GM12878 (cell line): ENCODE results near the gene MBD3. TPM values are rescaled to one million over a fixed set of nuclear protein-coding genes. Genes with fewer than 3 reads are reported as not detected.

Source experiments
- ATAC-seq: fragments of 200-7000 bp; cut with Tn5 transposase; 3 replicates; pipeline ENCODE4 v1.9.1; 2020; ENCODE audit warnings: mild to moderate bottlenecking, moderate library complexity
- BruUV-seq: library from RNA; stranded (reverse); fragments of 400-500 nt; replicated peaks from 2 replicates; lab custom pipeline; 2021; lab: Mats Ljungman, UMichigan
- CTCF ChIA-PET: fragments of 300-600 bp; sonication (Branson Sonifier 250); formaldehyde crosslinking; extraction: SDS; loops from one replicate; lab custom pipeline; 2021; ENCODE audit warnings: inconsistent platforms; lab: Yijun Ruan, JAX
- POLR2A ChIA-PET: fragments of 350-600 bp; formaldehyde crosslinking; extraction: SDS; loops from one replicate; lab custom pipeline; 2021; ENCODE audit warnings: inconsistent platforms; lab: Charles Lee
- RAD21 ChIA-PET: fragments of 300-600 bp; sonication (Branson Sonifier 250); formaldehyde crosslinking; loops from one replicate; lab custom pipeline; 2023; ENCODE audit warnings: antibody characterized with exemption; ENCODE audit not compliant: unreplicated experiment; lab: Charles Lee
- SMC1A ChIA-PET: fragments of 300-600 bp; sonication (Branson Sonifier 250); formaldehyde crosslinking; loops from one replicate; lab custom pipeline; 2023; ENCODE audit not compliant: unreplicated experiment, uncharacterized antibody; lab: Charles Lee
- DNase-seq: peaks from one replicate; pipeline ENCODE4 v3.0.0-alpha.2; 2011; ENCODE audit warnings: low read depth, low spot score
- FAIRE-seq: peaks from 3 replicates; lab custom pipeline; 2011; peaks lifted over from hg19 to GRCh38; lab: Jason Lieb, UNC
- H2AFZ ChIP-seq: 2 replicates; pipeline ENCODE4 v1.6.0; 2011; ENCODE audit warnings: low read depth, low read length, control low read depth; ENCODE audit not compliant: control insufficient read depth
- H3K27ac ChIP-seq: 2 replicates; pipeline ENCODE4 v1.5.1; 2011; ENCODE audit warnings: control low read depth; ENCODE audit not compliant: control insufficient read depth, insufficient read depth
- H3K27me3 ChIP-seq, 2 experiments: replicated peaks in 1 of 2; 2 replicates each; pipeline versions ENCODE4 v1.6.0 to v1.6.1; 2011; ENCODE audit warnings: low read length in 1 of 2; ENCODE audit not compliant: control insufficient read depth in 2 of 2, insufficient read depth in 2 of 2
- H3K36me3 ChIP-seq, 2 experiments: 2 replicates each; pipeline ENCODE4 v1.5.1; 2011; ENCODE audit warnings: low read length in 1 of 2; ENCODE audit not compliant: control insufficient read depth in 2 of 2, insufficient read depth in 2 of 2
- H3K4me1 ChIP-seq: 2 replicates; pipeline ENCODE4 v1.6.1; 2011; ENCODE audit warnings: mild to moderate bottlenecking, low read length, moderate library complexity, mixed read lengths; ENCODE audit not compliant: control insufficient read depth, insufficient read depth
- H3K4me2 ChIP-seq: 2 replicates; pipeline ENCODE4 v1.6.0; 2011; ENCODE audit warnings: control low read depth; ENCODE audit not compliant: control insufficient read depth, insufficient read depth
- H3K4me3 ChIP-seq: fragments of 200-600 bp; sonication (generic); 2 replicates; pipeline ENCODE4 v1.5.1; 2016
- H3K79me2 ChIP-seq: 2 replicates; pipeline ENCODE4 v1.6.0; 2011; ENCODE audit warnings: low read length; ENCODE audit not compliant: control insufficient read depth, insufficient read depth
- H3K9ac ChIP-seq: 2 replicates; pipeline ENCODE4 v1.8.0; 2011; ENCODE audit warnings: low read length, control low read depth, mixed read lengths; ENCODE audit not compliant: control insufficient read depth, insufficient read depth
- H3K9me3 ChIP-seq: replicated peaks from 3 replicates; pipeline ENCODE4 v1.5.1; 2011; ENCODE audit warnings: mild to moderate bottlenecking, low read length; ENCODE audit not compliant: control insufficient read depth, insufficient read depth
- H4K20me1 ChIP-seq: 2 replicates; pipeline ENCODE4 v1.6.0; 2011; ENCODE audit not compliant: control insufficient read depth, insufficient read depth
- CBX5 ChIP-seq: sonication (generic); IDR thresholded peaks from 2 replicates; pipeline ENCODE4 v1.6.1; 2016; ENCODE audit warnings: low read depth, moderate library complexity, mild to moderate bottlenecking, inconsistent platforms
- CREB1 ChIP-seq: IDR thresholded peaks from 2 replicates; pipeline ENCODE4 v1.6.1; 2012; ENCODE audit warnings: low read depth, mild to moderate bottlenecking, inconsistent platforms
- E2F4 ChIP-seq: IDR thresholded peaks from 2 replicates; pipeline ENCODE4 v1.6.1; 2012; ENCODE audit warnings: low read depth, low read length, improper control_type of control experiment
- EGR1 ChIP-seq, 2 experiments: IDR thresholded peaks; 1 replicate in 1 of 2; 2 replicates in 1 of 2; pipeline ENCODE4 v1.6.1; 2011 to 2012; ENCODE audit warnings: low read depth in 2 of 2, low read length in 2 of 2, borderline replicate concordance in 1 of 2, mild to moderate bottlenecking in 1 of 2, moderate library complexity in 1 of 2
- HDGF ChIP-seq: fragments of 450-650 bp; IDR thresholded peaks from 2 replicates; pipeline ENCODE4 v1.6.1; 2016; ENCODE audit warnings: antibody characterized with exemption
- IKZF1 ChIP-seq: fragments of 450-650 bp; conservative IDR thresholded peaks from 2 replicates; pipeline ENCODE4 v1.6.1; 2017; ENCODE audit warnings: antibody characterized with exemption, mild to moderate bottlenecking
- MTA3 ChIP-seq: IDR thresholded peaks from 2 replicates; pipeline ENCODE4 v1.6.1; 2012; ENCODE audit warnings: low read length, inconsistent platforms, borderline replicate concordance
- POLR2A ChIP-seq: IDR thresholded peaks from 2 replicates; pipeline ENCODE4 v1.6.1; 2011; ENCODE audit warnings: low read depth, mild to moderate bottlenecking, low read length
- WGBS: methylation state at CpG from one replicate; pipeline ENCODE4 v1.1.6; 2016; ENCODE audit warnings: low lambda C conversion rate; ENCODE audit not compliant: insufficient replicate concordance, insufficient coverage; ENCODE audit errors: missing lambda C conversion rate; 5-methylcytosine and 5-hydroxymethylcytosine counted together
- in situ Hi-C: fragments of 300-500 bp; cut with MboI; formaldehyde crosslinking; loops from 9 replicates; pipeline ENCODE4 v1.14.3; 2018; ENCODE audit warnings: mixed read lengths
- intact Hi-C: fragments of 100-400 bp; cut with micrococcal nuclease; formaldehyde crosslinking; loops from one replicate; pipeline ENCODE4 v1.14.2; 2022; ENCODE audit not compliant: unreplicated experiment
- polyA plus RNA-seq, 11 experiments: library from polyadenylated mRNA; depleted of rRNA in 4 of 11; unstranded in 6 of 11; stranded (reverse) in 5 of 11; fragments of >200 nt; fragmentation: Nextera tagmentation in 4 of 11; fragmentation: Illumina TruSeq in 1 of 11; extraction: Ambion mirVana in 4 of 11; extraction: Trizol in 1 of 11; gene quantifications; 1 replicate in 1 of 11; 2 replicates in 10 of 11; pipeline versions ENCODE4 v1.2.1 to v1.2.3, GENCODE V29; 2011 to 2016; ENCODE audit warnings: inconsistent platforms in 2 of 11, missing spikeins in 2 of 11, low read depth in 1 of 11
- total RNA-seq, 4 experiments: library from RNA; depleted of rRNA in 3 of 4; stranded (reverse); fragments of >200 nt in 3 of 4; fragmentation: Illumina TruSeq in 1 of 4; extraction: Trizol in 1 of 4; gene quantifications; 2 replicates each; pipeline versions ENCODE4 v1.2.1 to v1.2.3, GENCODE V29; 2013 to 2021

The MBD3 gene
- total and polyA plus RNA-seq, 10 of the 15 experiments (the other 5 are each of a cell fraction or from before 2014, with no cell fraction given), result 0.13 to 107 (median 21.9) TPM

GRCh38 chr19:1568320-1569019 is 24.2 kb downstream of the MBD3 start, which contains the start of gene MEX3D (continued):
- TF ChIP-seq E2F4 (no peak), IKZF1 (peak; percentile 30; the same call in 1 of the 2 replicates), CREB1 (0 out of 2 replicates have a peak, but pooled peaks have one; percentile 33), POLR2A (peak; percentile 32)

GRCh38 chr19:1567848-1568227 is 24.8 kb downstream of the MBD3 start:
- CTCF ChIA-PET, result no interaction called here
- no peak overlapping the region for H3K4me3 ChIP-seq
- no peaks in the 10 kb centered on the region for H3K9me3 ChIP-seq
- WGBS, result no CpG with 5 or more reads among the region's 73 CpGs
- POLR2A ChIA-PET, result interaction anchor here (0.6 kb wide), 1 partner anchor 95 kb away, joined by 5 read pairs; no protein-coding TSS in a partner anchor
- no peak overlapping the region for H3K27ac ChIP-seq
- no TSS peak for BruUV-seq
- no peak overlapping the region for H2AFZ ChIP-seq
- H3K27me3 ChIP-seq, result no peaks in the 10 kb centered on the region
- H4K20me1 ChIP-seq, result no peaks in the 10 kb centered on the region
- no peaks in the 10 kb centered on the region for H3K79me2 ChIP-seq
- H3K36me3 ChIP-seq, result no peaks in the 10 kb centered on the region
- H3K4me2 ChIP-seq, result no peak overlapping the region
- in situ Hi-C loops, result no loop called here
- TF ChIP-seq EGR1 (IDR thresholded peaks at IDR 0.05; ENCODE audit: borderline replicate concordance in 1 of 2, low read depth in 2 of 2, low read length in 2 of 2) (0 out of 3 replicates have a peak, but pooled peaks of 1 of the 2 experiments have one; percentile 5), MTA3 (no peak), CBX5 (no peak), HDGF (no peak)
- FAIRE-seq (no peak), ATAC-seq (no peak), DNase-seq (no peak)
- no peaks in the 10 kb centered on the region for H3K4me1 ChIP-seq
- RAD21 ChIA-PET, result no interaction called here
- no peak overlapping the region for H3K9ac ChIP-seq
- intact Hi-C loops, result no loop called here
- SMC1A ChIA-PET, result no interaction called here
